HG03039 (cell line): ENCODE results near the gene KPNA1.

Experiments
- ATAC-seq: cut with Tn5 transposase; IDR thresholded peaks from one replicate; pipeline ENCODE4 v1.9.1; 2021; ENCODE audit warnings: mild to moderate bottlenecking, moderate library complexity; ENCODE audit not compliant: unreplicated experiment

KPNA1 gene

GRCh38 chr3:122416966-122417365 lies 97.8 kb downstream of the KPNA1 start:
- ATAC-seq = no peak

- ATAC-seq = peak; percentile 79
Measured at GRCh38 chr3:122415762-122416654, 98.7 kb downstream of the KPNA1 start, which contains the start of gene WDR5B. WDR5B (minus strand) TSS chr3:122416062; CDS start chr3:122415528, 534 bp downstream.

GRCh38 chr3:122415104-122415744 lies 99.5 kb downstream of the KPNA1 start:
- ATAC-seq = peak; percentile 45

- no peak for ATAC-seq
Measured at GRCh38 chr3:122414391-122414790, 100.3 kb downstream of the KPNA1 start.

- ATAC-seq = no peak
Measured at GRCh38 chr3:122410639-122411038, 104.1 kb downstream of the KPNA1 start.

- no peak for ATAC-seq
Measured at GRCh38 chr3:122410111-122410510, 104.6 kb downstream of the KPNA1 start.

- ATAC-seq = no peak
Measured at GRCh38 chr3:122409446-122409845, 105.3 kb downstream of the KPNA1 start.

GRCh38 chr3:122407946-122408345 lies 106.8 kb downstream of the KPNA1 start:
- no peak for ATAC-seq

GRCh38 chr3:122406198-122406597 lies 108.5 kb downstream of the KPNA1 start:
- ATAC-seq = no peak

- no peak for ATAC-seq
Measured at GRCh38 chr3:122405015-122405414, 109.7 kb downstream of the KPNA1 start.

- no peak for ATAC-seq
Measured at GRCh38 chr3:122403489-122403888, 111.2 kb downstream of the KPNA1 start.

- no peak for ATAC-seq
Measured at GRCh38 chr3:122398920-122399319, 115.8 kb downstream of the KPNA1 start.

GRCh38 chr3:122397201-122397600 lies 117.5 kb downstream of the KPNA1 start:
- no peak for ATAC-seq

GRCh38 chr3:122396511-122396910 lies 118.2 kb downstream of the KPNA1 start:
- no peak for ATAC-seq

- ATAC-seq = no peak
Measured at GRCh38 chr3:122395582-122395981, 119.2 kb downstream of the KPNA1 start.

GRCh38 chr3:122394173-122394572 lies 120.6 kb downstream of the KPNA1 start:
- no peak for ATAC-seq

- no peak for ATAC-seq
Measured at GRCh38 chr3:122392868-122393844, 121.6 kb downstream of the KPNA1 start.

GRCh38 chr3:122391681-122392446 lies 122.9 kb downstream of the KPNA1 start:
- ATAC-seq = no peak

GRCh38 chr3:122390665-122391064 lies 124.1 kb downstream of the KPNA1 start:
- ATAC-seq = no peak

GRCh38 chr3:122389892-122390291 lies 124.8 kb downstream of the KPNA1 start:
- ATAC-seq = no peak
